MM.1S (cell line): ENCODE results near the gene ZHX3.

Experiments used
- DNase-seq: peaks from one replicate; pipeline ENCODE4 v3.0.0-alpha.2; 2015
- H2AFZ ChIP-seq: fragments of 300-600 bp; sonication (generic); 2 replicates; pipeline ENCODE4 v1.6.0; 2016; ENCODE audit warnings: antibody characterized with exemption, low read length
- H3F3A ChIP-seq: fragments of 300-600 bp; sonication (generic); 2 replicates; pipeline ENCODE4 v1.6.1; 2016; ENCODE audit warnings: mild to moderate bottlenecking, antibody characterized with exemption, low read length, moderate library complexity, mixed read lengths; ENCODE audit not compliant: insufficient read depth
- H3K27ac ChIP-seq: fragments of 300-600 bp; sonication (generic); 2 replicates; pipeline ENCODE4 v1.5.1; 2016; ENCODE audit warnings: mild to moderate bottlenecking, low read length
- H3K27me3 ChIP-seq: fragments of 300-600 bp; sonication (generic); replicated peaks from 2 replicates; pipeline ENCODE4 v1.6.0; 2016; ENCODE audit warnings: low read length; ENCODE audit not compliant: insufficient read depth
- H3K36me3 ChIP-seq: fragments of 300-600 bp; sonication (generic); replicated peaks from 2 replicates; pipeline ENCODE4 v1.6.1; 2016; ENCODE audit warnings: mild to moderate bottlenecking, low read length, mixed read lengths; ENCODE audit not compliant: insufficient read depth
- H3K4me1 ChIP-seq: fragments of 300-600 bp; sonication (generic); 2 replicates; pipeline ENCODE4 v1.6.1; 2016; ENCODE audit warnings: low read length, mixed read lengths
- H3K4me2 ChIP-seq: fragments of 300-600 bp; sonication (generic); 2 replicates; pipeline ENCODE4 v1.6.0; 2016; ENCODE audit warnings: low read depth, low read length
- H3K4me3 ChIP-seq: fragments of 300-600 bp; sonication (generic); 2 replicates; pipeline ENCODE4 v1.5.1; 2016; ENCODE audit warnings: low read length, mixed read lengths
- H3K79me2 ChIP-seq: fragments of 300-600 bp; sonication (generic); 2 replicates; pipeline ENCODE4 v1.6.1; 2016; ENCODE audit warnings: mixed run types, low read length, mixed read lengths
- H3K9ac ChIP-seq: fragments of 300-600 bp; sonication (generic); 2 replicates; pipeline ENCODE4 v1.6.1; 2016; ENCODE audit warnings: low read length, mixed read lengths
- H3K9me2 ChIP-seq: fragments of 300-600 bp; sonication (generic); replicated peaks from 2 replicates; pipeline ENCODE4 v1.6.1; 2016; ENCODE audit warnings: mild to moderate bottlenecking, low read length, mixed read lengths; ENCODE audit not compliant: insufficient read depth
- H3K9me3 ChIP-seq: fragments of 300-600 bp; sonication (generic); replicated peaks from 2 replicates; pipeline ENCODE4 v1.6.1; 2016; ENCODE audit warnings: mild to moderate bottlenecking, low read length, mixed read lengths; ENCODE audit not compliant: insufficient read depth
- H4K20me1 ChIP-seq: fragments of 300-600 bp; sonication (generic); 2 replicates; pipeline ENCODE4 v1.6.1; 2016; ENCODE audit warnings: mild to moderate bottlenecking, low read length, moderate library complexity, mixed read lengths; ENCODE audit not compliant: insufficient read depth
- CTCF ChIP-seq: fragments of 300-600 bp; sonication (generic); IDR thresholded peaks from 2 replicates; pipeline ENCODE4 v1.5.1; 2016; ENCODE audit warnings: antibody characterized with exemption, low read length, mixed read lengths
- EZH2 ChIP-seq: fragments of 300-600 bp; sonication (generic); optimal IDR thresholded peaks from 2 replicates; pipeline ENCODE3; 2017; ENCODE audit warnings: low read depth, mild to moderate bottlenecking, antibody characterized with exemption, low read length, mixed read lengths
- EZH2phosphoT487 ChIP-seq: fragments of 300-600 bp; sonication (generic); IDR thresholded peaks from 2 replicates; pipeline ENCODE4 v1.6.1; 2018; ENCODE audit warnings: antibody characterized with exemption, low read length

Gene ZHX3

DNA sequence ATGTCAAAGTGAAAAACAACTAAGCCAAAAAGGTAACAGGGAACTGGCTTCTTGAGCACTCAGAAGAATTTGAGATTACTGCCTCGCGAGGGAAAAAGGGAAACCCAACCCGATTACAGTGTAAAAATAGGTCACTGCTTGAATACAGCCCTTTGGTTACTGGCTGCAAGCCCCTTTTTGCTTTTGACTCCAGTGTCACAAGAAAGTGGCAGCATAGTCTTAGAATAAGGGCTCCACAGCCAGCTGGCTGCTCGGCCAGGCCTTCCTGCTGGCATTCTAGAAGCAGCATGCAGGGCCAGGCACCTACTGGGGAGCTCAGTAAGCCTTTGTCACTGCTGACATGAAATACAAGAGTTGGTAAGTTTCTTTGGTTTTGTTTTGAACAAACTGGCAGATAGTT is 83.0 kb downstream of the ZHX3 start:
- TF ChIP-seq EZH2 (no peak), CTCF (no peak), EZH2phosphoT487 (no peak)
- Histone ChIP-seq H3F3A (no peaks in the 10 kb centered on the region), H3K4me2 (no peak overlapping the region), H3K9me2 (no peaks in the 10 kb centered on the region), H3K36me3 (no peaks in the 10 kb centered on the region), H2AFZ (no peak overlapping the region), H3K27me3 (no peaks in the 10 kb centered on the region), H3K4me3 (no peak overlapping the region), H3K79me2 (no peaks in the 10 kb centered on the region), H3K9me3 (no peaks in the 10 kb centered on the region), H3K27ac (no peak overlapping the region), H3K4me1 (peaks cover 15% of the 10 kb centered on the region), H4K20me1 (no peaks in the 10 kb centered on the region), H3K9ac (no peak overlapping the region)
- DNase-seq, result no peak

DNA sequence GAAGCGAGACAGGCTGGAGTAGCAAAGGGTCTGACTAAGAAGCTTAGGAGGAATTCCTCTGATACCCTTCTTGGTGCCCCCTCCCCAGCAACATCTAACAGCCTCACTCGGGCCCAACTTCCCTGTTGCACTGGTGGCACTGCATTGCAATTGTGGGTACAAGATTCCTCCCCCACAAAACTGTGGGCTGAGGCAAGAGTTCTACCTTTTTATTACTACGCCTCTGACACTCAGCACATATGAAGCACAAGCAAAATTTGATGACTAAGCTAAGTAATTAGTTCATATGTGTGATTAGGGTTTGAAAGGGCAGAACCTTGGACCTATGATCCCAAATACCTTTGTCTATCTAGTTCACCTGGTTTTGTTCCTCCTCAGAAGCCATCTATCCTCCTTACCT is 83.5 kb downstream of the ZHX3 start:
- no peak overlapping the region for H3K27ac ChIP-seq
- DNase-seq, result no peak

DNA sequence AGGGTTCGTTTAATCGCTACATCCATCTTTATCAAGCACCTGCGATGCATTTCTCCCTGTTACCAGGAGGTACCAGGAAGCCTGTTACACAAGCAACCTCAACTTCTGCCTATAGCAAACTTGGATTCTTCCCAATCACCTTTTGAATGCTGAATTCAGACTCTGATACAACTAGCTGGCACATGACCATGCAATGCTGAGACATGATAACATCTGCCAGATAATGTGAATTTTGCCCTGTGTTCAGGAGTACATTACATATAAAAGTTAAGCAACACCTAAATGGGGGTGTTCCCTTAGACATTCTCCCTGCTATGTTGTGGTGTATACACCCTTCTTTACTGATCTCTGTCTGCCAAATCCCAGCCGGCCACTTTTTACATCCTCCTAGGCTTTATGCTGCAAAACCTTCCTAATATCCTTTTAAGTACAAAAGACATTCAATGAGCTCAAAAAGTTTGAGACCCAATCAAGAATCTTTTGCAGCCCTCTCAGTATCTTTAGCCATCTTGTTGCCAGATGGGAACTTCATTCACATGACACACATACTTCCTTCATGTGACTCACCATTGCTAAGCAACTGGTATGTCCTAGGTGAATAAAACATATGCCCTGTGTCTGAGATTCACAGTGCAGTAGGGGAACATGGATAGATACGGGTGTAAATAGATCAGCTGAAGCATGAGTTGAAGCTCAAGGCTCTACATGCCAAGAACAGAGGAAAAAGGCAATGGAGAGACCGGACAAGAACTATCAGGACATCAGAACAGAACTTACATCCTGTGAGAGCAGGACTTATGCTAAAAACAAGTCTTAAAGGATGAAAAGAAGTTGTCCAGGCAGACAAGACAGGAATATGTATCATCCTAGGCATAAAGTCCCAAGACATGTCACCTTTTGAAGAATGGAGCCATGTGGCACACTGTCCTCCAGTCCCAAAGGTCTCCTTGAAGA is 84.3 kb downstream of the ZHX3 start:
- no peak for TF ChIP-seq CTCF
- no peak for TF ChIP-seq EZH2phosphoT487
- no peak for TF ChIP-seq EZH2
- Histone ChIP-seq H3F3A (0 out of 2 replicates have a peak, but pooled peaks cover 4% of the 10 kb centered on the region), H3K9ac (no peak overlapping the region), H4K20me1 (no peaks in the 10 kb centered on the region), H3K4me3 (no peak overlapping the region), H3K4me2 (peak overlapping the region; percentile 36; the same call in 1 of the 2 replicates), H3K9me2 (no peaks in the 10 kb centered on the region), H3K79me2 (no peaks in the 10 kb centered on the region), H3K36me3 (no peaks in the 10 kb centered on the region), H3K9me3 (no peaks in the 10 kb centered on the region), H2AFZ (no peak overlapping the region), H3K27me3 (no peaks in the 10 kb centered on the region), H3K4me1 (peaks cover 28% of the 10 kb centered on the region), H3K27ac (no peak overlapping the region)
- DNase-seq, result no peak

More for the DNA sequence above, 83.5 kb downstream of the ZHX3 start:
- H3K9ac ChIP-seq, result no peak overlapping the region
- no peaks in the 10 kb centered on the region for H3K27me3 ChIP-seq
- no peaks in the 10 kb centered on the region for H3K9me2 ChIP-seq
- H3K4me1 ChIP-seq, result peaks cover 20% of the 10 kb centered on the region
- no peaks in the 10 kb centered on the region for H4K20me1 ChIP-seq
- no peak overlapping the region for H3K4me3 ChIP-seq
- TF ChIP-seq EZH2, result no peak
- 0 out of 2 replicates have a peak, but pooled peaks cover 1% of the 10 kb centered on the region for H3F3A ChIP-seq
- H3K79me2 ChIP-seq, result no peaks in the 10 kb centered on the region
- no peaks in the 10 kb centered on the region for H3K9me3 ChIP-seq
- H2AFZ ChIP-seq, result no peak overlapping the region
- no peaks in the 10 kb centered on the region for H3K36me3 ChIP-seq
- H3K4me2 ChIP-seq, result no peak overlapping the region

- H3F3A ChIP-seq, result 0 out of 2 replicates have a peak, but pooled peaks cover 4% of the 10 kb centered on the region
- H3K4me3 ChIP-seq, result no peak overlapping the region
- no peaks in the 10 kb centered on the region for H4K20me1 ChIP-seq
- H3K36me3 ChIP-seq, result no peaks in the 10 kb centered on the region
- no peaks in the 10 kb centered on the region for H3K79me2 ChIP-seq
- no peak overlapping the region for H3K27ac ChIP-seq
- DNase-seq, result no peak
- H3K4me1 ChIP-seq, result peaks cover 30% of the 10 kb centered on the region
- H2AFZ ChIP-seq, result no peak overlapping the region
- TF ChIP-seq EZH2phosphoT487 (no peak), EZH2 (no peak), CTCF (no peak)
- no peak overlapping the region for H3K9ac ChIP-seq
- no peaks in the 10 kb centered on the region for H3K27me3 ChIP-seq
- H3K9me2 ChIP-seq, result no peaks in the 10 kb centered on the region
- no peak overlapping the region for H3K4me2 ChIP-seq
- no peaks in the 10 kb centered on the region for H3K9me3 ChIP-seq
These were observed 86.4 kb downstream of the ZHX3 start for GRCh38 chr20:41231136-41231535.
